WTC11 (cell line): ENCODE results near the gene KIAA1671.

Source experiments
- ATF2 ChIP-seq: sonication (generic); formaldehyde crosslinking; IDR thresholded peaks from 2 replicates; pipeline ENCODE4 v1.8.1; 2022; ENCODE audit warnings: low read depth, missing genetic modification reagents, borderline replicate concordance
- ATF6 ChIP-seq: sonication (generic); formaldehyde crosslinking; IDR thresholded peaks from 2 replicates; pipeline ENCODE4 v1.8.1; 2023; ENCODE audit warnings: mild to moderate bottlenecking, missing genetic modification reagents
- CTCF ChIP-seq: fragments of 200-600 bp; IDR thresholded peaks from 2 replicates; pipeline ENCODE4 v1.8.0; 2022; ENCODE audit warnings: antibody characterized with exemption
- ESRRA ChIP-seq: sonication (generic); formaldehyde crosslinking; IDR thresholded peaks from 2 replicates; pipeline ENCODE4 v1.8.1; 2022; ENCODE audit warnings: mild to moderate bottlenecking, missing genetic modification reagents, borderline replicate concordance
- FOXJ3 ChIP-seq: sonication (generic); formaldehyde crosslinking; IDR thresholded peaks from 2 replicates; pipeline ENCODE4 v1.9.0; 2021; ENCODE audit warnings: missing genetic modification reagents, mild to moderate bottlenecking, borderline replicate concordance
- IRF2 ChIP-seq: sonication (generic); formaldehyde crosslinking; IDR thresholded peaks from 2 replicates; pipeline ENCODE4 v1.8.0; 2022; ENCODE audit warnings: low read depth, missing genetic modification reagents, borderline replicate concordance
- JUN ChIP-seq: sonication (generic); formaldehyde crosslinking; IDR thresholded peaks from 2 replicates; pipeline ENCODE4 v1.8.0; 2023; ENCODE audit warnings: mild to moderate bottlenecking, missing genetic modification reagents
- TCF7 ChIP-seq: sonication (generic); formaldehyde crosslinking; IDR thresholded peaks from 2 replicates; pipeline ENCODE4 v1.8.0; 2022; ENCODE audit warnings: mild to moderate bottlenecking, low read depth, missing genetic modification reagents, moderate library complexity

GRCh38 chr22:25071720-25072119, 119.2 kb downstream of the KIAA1671 start:
- TF ChIP-seq CTCF (no peak), ATF2 (CRISPR knock-in tag) (no peak), FOXJ3 (CRISPR knock-in tag) (no peak), ATF6 (CRISPR knock-in tag) (no peak), IRF2 (CRISPR knock-in tag) (no peak), TCF7 (CRISPR knock-in tag) (no peak), ESRRA (CRISPR knock-in tag) (no peak), JUN (CRISPR knock-in tag) (no peak)
